ENCODE measurements around the gene PRKAB1.

The PRKAB1 gene

GRCh38 chr12:119720349-119720748 lies 52.4 kb downstream of the PRKAB1 start:
- H3K9me3 ChIP-seq, result 0 out of 2 replicates have a peak, but pooled peaks cover under 1% of the 10 kb centered on the region
- H3K36me3 ChIP-seq, result peaks cover 80% of the 10 kb centered on the region
- no peak overlapping the region for H3K4me3 ChIP-seq
- H4K20me1 ChIP-seq, result no peaks in the 10 kb centered on the region
- TF ChIP-seq Cebpa-rat (IDR thresholded peaks at IDR 0.05), result no peak
- H3K27ac ChIP-seq, result no peak overlapping the region
- no peaks in the 10 kb centered on the region for H3K27me3 ChIP-seq
- H3K9ac ChIP-seq, result no peak overlapping the region
- H3K4me1 ChIP-seq, result peaks cover 15% of the 10 kb centered on the region
- no peak overlapping the region for H3K4me2 ChIP-seq

DNA sequence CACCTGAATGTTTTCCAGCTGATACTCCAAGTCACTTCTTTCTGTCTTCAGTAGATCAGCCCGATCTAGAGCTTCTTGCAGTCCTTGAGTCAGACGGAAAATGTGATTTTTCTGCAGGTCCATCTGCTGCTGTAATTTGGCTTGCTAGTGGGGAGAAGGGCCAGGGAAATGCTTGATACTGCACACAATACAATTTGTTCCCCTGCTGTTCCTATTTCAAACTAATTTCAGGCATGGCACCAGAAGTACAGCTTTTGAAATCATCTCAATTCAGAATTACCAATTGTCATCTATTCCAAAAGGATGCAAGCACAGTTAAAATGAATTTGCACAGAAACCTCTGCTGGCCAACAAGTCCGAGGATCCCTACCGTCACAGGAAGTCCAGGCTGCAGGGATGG lies 53.4 kb downstream of the PRKAB1 start:
- no peak overlapping the region for H3K9ac ChIP-seq
- H3K9me3 ChIP-seq, result no peaks in the 10 kb centered on the region
- no peaks in the 10 kb centered on the region for H4K20me1 ChIP-seq
- TF ChIP-seq Cebpa-rat (IDR thresholded peaks at IDR 0.05), result no peak
- H3K4me2 ChIP-seq, result no peak overlapping the region
- H3K4me3 ChIP-seq, result no peak overlapping the region
- H3K27ac ChIP-seq, result no peak overlapping the region
- H3K36me3 ChIP-seq, result peaks cover 81% of the 10 kb centered on the region
- H3K27me3 ChIP-seq, result no peaks in the 10 kb centered on the region
- peaks cover 7% of the 10 kb centered on the region for H3K4me1 ChIP-seq

GRCh38 chr12:119725523-119725922 lies 57.6 kb downstream of the PRKAB1 start:
- Histone ChIP-seq H3K4me2 (no peak overlapping the region), H3K4me3 (no peak overlapping the region), H3K36me3 (peaks cover 76% of the 10 kb centered on the region), H3K27ac (no peak overlapping the region), H4K20me1 (no peaks in the 10 kb centered on the region), H3K27me3 (no peaks in the 10 kb centered on the region), H3K9ac (no peak overlapping the region), H3K4me1 (no peaks in the 10 kb centered on the region), H3K9me3 (no peaks in the 10 kb centered on the region)
- no peak for TF ChIP-seq Cebpa-rat (IDR thresholded peaks at IDR 0.05)

DNA sequence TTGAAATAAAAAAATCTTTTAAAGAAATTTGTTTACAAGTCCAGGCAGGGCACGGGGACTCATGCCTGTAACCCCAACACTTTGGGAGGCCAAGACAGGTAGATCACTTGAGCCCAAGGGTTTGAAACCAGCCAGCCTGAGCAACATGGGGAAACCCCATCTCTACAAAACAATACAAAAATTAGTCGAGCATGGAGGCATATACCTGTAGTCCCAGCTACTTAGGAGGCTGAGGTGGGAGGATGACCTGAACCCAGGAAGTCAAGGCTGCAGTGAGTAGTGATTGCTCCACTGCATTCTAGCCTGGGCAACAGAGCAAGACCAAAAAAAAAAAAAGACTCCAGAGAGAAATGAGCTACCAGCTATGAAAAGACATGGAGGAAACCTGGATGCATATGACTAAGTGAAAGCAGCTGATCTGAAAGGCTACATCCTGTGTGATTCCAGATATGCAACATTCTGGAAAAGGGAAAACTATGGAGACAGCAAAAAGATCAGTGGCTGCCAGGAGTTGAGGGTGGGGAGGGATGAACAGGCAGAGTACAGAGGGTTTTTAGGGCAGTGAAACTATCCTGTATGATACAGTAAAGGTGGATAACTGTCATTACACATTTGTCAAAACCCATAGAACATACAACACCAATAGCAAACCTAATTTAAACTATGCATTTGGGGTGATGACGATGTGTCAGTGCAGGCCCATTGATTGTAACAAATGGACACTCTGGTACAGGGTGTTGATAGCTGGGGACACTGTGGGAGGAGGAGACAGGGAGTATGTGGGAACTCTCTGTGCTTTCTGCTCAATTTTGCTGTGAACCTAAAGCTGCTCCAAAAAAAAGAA lies 59.9 kb downstream of the PRKAB1 start:
- H3K27ac ChIP-seq, result no peak overlapping the region
- TF ChIP-seq Cebpa-rat (IDR thresholded peaks at IDR 0.05), result no peak
- no peak overlapping the region for H3K4me3 ChIP-seq
- H3K27me3 ChIP-seq, result no peaks in the 10 kb centered on the region
- H3K36me3 ChIP-seq, result peaks cover 76% of the 10 kb centered on the region
- H3K4me1 ChIP-seq, result no peaks in the 10 kb centered on the region
- H3K4me2 ChIP-seq, result no peak overlapping the region
- H4K20me1 ChIP-seq, result no peaks in the 10 kb centered on the region
- no peak overlapping the region for H3K9ac ChIP-seq
- H3K9me3 ChIP-seq, result no peaks in the 10 kb centered on the region

GRCh38 chr12:119728444-119728745 lies 60.5 kb downstream of the PRKAB1 start:
- no peak overlapping the region for H3K27ac ChIP-seq
- H3K4me2 ChIP-seq, result no peak overlapping the region
- no peaks in the 10 kb centered on the region for H3K27me3 ChIP-seq
- H3K4me3 ChIP-seq, result no peak overlapping the region
- H4K20me1 ChIP-seq, result no peaks in the 10 kb centered on the region
- H3K36me3 ChIP-seq, result peaks cover 77% of the 10 kb centered on the region
- no peaks in the 10 kb centered on the region for H3K4me1 ChIP-seq
- no peak for TF ChIP-seq Cebpa-rat (IDR thresholded peaks at IDR 0.05)
- no peaks in the 10 kb centered on the region for H3K9me3 ChIP-seq
- no peak overlapping the region for H3K9ac ChIP-seq

DNA sequence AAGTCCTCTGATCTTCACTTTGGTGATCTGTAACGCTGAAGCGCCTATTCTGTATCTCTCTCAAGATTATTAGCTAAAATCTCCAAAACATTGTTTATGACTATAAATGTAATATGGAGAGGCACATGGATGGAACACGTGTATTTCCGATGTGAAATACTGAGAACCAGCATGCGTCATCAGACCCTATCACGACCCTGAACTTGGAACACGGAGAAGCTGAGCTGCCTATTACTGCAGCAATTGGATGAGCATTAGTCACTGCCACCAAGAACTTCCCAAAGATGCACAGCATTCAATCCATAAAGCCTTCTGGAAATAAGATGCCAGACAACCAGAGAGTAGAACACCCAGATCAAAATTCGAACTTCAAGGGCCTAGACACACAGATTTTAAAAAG lies 61.9 kb downstream of the PRKAB1 start:
- no peak overlapping the region for H3K4me2 ChIP-seq
- no peaks in the 10 kb centered on the region for H3K27me3 ChIP-seq
- no peaks in the 10 kb centered on the region for H3K4me1 ChIP-seq
- no peak overlapping the region for H3K9ac ChIP-seq
- H3K4me3 ChIP-seq, result no peak overlapping the region
- no peaks in the 10 kb centered on the region for H4K20me1 ChIP-seq
- no peak overlapping the region for H3K27ac ChIP-seq
- TF ChIP-seq Cebpa-rat (IDR thresholded peaks at IDR 0.05), result no peak
- H3K36me3 ChIP-seq, result peaks cover 86% of the 10 kb centered on the region
- H3K9me3 ChIP-seq, result no peaks in the 10 kb centered on the region

- no peaks in the 10 kb centered on the region for H4K20me1 ChIP-seq
- no peak overlapping the region for H3K4me2 ChIP-seq
- peaks cover 89% of the 10 kb centered on the region for H3K36me3 ChIP-seq
- H3K27me3 ChIP-seq, result no peaks in the 10 kb centered on the region
- no peak overlapping the region for H3K27ac ChIP-seq
- no peak for TF ChIP-seq Cebpa-rat (IDR thresholded peaks at IDR 0.05)
- H3K4me3 ChIP-seq, result no peak overlapping the region
- H3K9me3 ChIP-seq, result no peaks in the 10 kb centered on the region
- H3K4me1 ChIP-seq, result no peaks in the 10 kb centered on the region
- no peak overlapping the region for H3K9ac ChIP-seq
Observed at GRCh38 chr12:119730381-119730780, 62.4 kb downstream of the PRKAB1 start.

Data from BLaER1 (cell line).